Measurements from ENCODE around the gene KIF6.
A peak's percentile ranks its signal among the peaks of the same experiment; 100 is the strongest.

Gene KIF6

GRCh38 chr6:39420300-39421265 is 304.6 kb downstream of the KIF6 start:
- no peaks in the 10 kb centered on the region for H3K9me3 ChIP-seq (replicated peaks in 1 of 11)
- H3K9ac ChIP-seq = no peak overlapping the region
- no peak overlapping the region for H3K4me3 ChIP-seq
- H4K20me1 ChIP-seq = no peaks in the 10 kb centered on the region
- no peak overlapping the region for H3K27ac ChIP-seq
- no peak for TF ChIP-seq Cebpa-rat (IDR thresholded peaks at IDR 0.05)
- peaks cover 0 to 23% (median 16%) of the 10 kb centered on the region in 10 experiments; a peak in 16 of 20 replicates for H3K4me1 ChIP-seq
- H3K36me3 ChIP-seq = no peaks in the 10 kb centered on the region
- no peak overlapping the region for H3K4me2 ChIP-seq
- H3K27me3 ChIP-seq = no peaks in the 10 kb centered on the region

- Histone ChIP-seq H4K20me1 (no peaks in the 10 kb centered on the region), H3K27me3 (no peaks in the 10 kb centered on the region), H3K9ac (no peak overlapping the region; a peak in 1 of 22 replicates), H3K4me1 (peaks cover 0 to 23% (median 16%) of the 10 kb centered on the region in 10 experiments; a peak in 16 of 20 replicates), H3K4me2 (no peak overlapping the region), H3K4me3 (no peak overlapping the region), H3K9me3 (replicated peaks in 1 of 11) (no peaks in the 10 kb centered on the region), H3K27ac (no peak overlapping the region), H3K36me3 (no peaks in the 10 kb centered on the region)
- no peak for TF ChIP-seq Cebpa-rat (IDR thresholded peaks at IDR 0.05)
Measured at GRCh38 chr6:39419607-39420006, 305.6 kb downstream of the KIF6 start.

GRCh38 chr6:39417440-39417839 is 307.8 kb downstream of the KIF6 start:
- Histone ChIP-seq H3K27ac (peak overlapping the region in 6 of 11 experiments; percentile 20 to 71 (median 63); a peak in 11 of 22 replicates), H3K4me3 (no peak overlapping the region), H3K4me2 (peak overlapping the region in 8 of 11 experiments; percentile 45 to 68 (median 60); a peak in 16 of 22 replicates), H3K9ac (peak overlapping the region in 3 of 11 experiments; percentile 13 to 59 (median 41); a peak in 3 of 22 replicates), H4K20me1 (no peaks in the 10 kb centered on the region), H3K4me1 (peaks cover 0 to 23% (median 16%) of the 10 kb centered on the region in 10 experiments; a peak in 16 of 20 replicates), H3K9me3 (replicated peaks in 1 of 11) (no peaks in the 10 kb centered on the region), H3K36me3 (no peaks in the 10 kb centered on the region), H3K27me3 (no peaks in the 10 kb centered on the region)
- TF ChIP-seq Cebpa-rat (IDR thresholded peaks at IDR 0.05) = peak in 2 of 11 experiments; percentile 28 to 51; a peak in 1 of 22 replicates

- H4K20me1 ChIP-seq = no peaks in the 10 kb centered on the region
- TF ChIP-seq Cebpa-rat (IDR thresholded peaks at IDR 0.05) = no peak
- H3K36me3 ChIP-seq = no peaks in the 10 kb centered on the region
- H3K27me3 ChIP-seq = no peaks in the 10 kb centered on the region
- no peak overlapping the region for H3K4me3 ChIP-seq
- peak overlapping the region in 8 of 11 experiments; percentile 45 to 68 (median 60); a peak in 15 of 22 replicates for H3K4me2 ChIP-seq
- H3K27ac ChIP-seq = peak overlapping the region in 6 of 11 experiments; percentile 20 to 71 (median 63); a peak in 10 of 22 replicates
- H3K9ac ChIP-seq = peak overlapping the region in 3 of 11 experiments; percentile 13 to 41 (median 21); a peak in 2 of 22 replicates
- H3K9me3 ChIP-seq (replicated peaks in 1 of 11) = no peaks in the 10 kb centered on the region
- peaks cover 0 to 23% (median 16%) of the 10 kb centered on the region in 10 experiments; a peak in 16 of 20 replicates for H3K4me1 ChIP-seq
Measured at GRCh38 chr6:39416728-39417127, 308.5 kb downstream of the KIF6 start.

GRCh38 chr6:39416026-39416425 is 309.2 kb downstream of the KIF6 start:
- Histone ChIP-seq H3K4me2 (no peak overlapping the region), H3K4me3 (no peak overlapping the region), H3K9me3 (replicated peaks in 1 of 11) (no peaks in the 10 kb centered on the region), H4K20me1 (no peaks in the 10 kb centered on the region), H3K27ac (peak overlapping the region in 2 of 11 experiments; percentile 25 to 59; a peak in 3 of 22 replicates), H3K4me1 (peaks cover 0 to 25% (median 18%) of the 10 kb centered on the region in 10 experiments; a peak in 16 of 20 replicates), H3K9ac (no peak overlapping the region), H3K27me3 (no peaks in the 10 kb centered on the region), H3K36me3 (no peaks in the 10 kb centered on the region)
- TF ChIP-seq Cebpa-rat (IDR thresholded peaks at IDR 0.05) = no peak

GRCh38 chr6:39415482-39415881 is 309.7 kb downstream of the KIF6 start:
- H3K4me3 ChIP-seq = no peak overlapping the region
- H3K9ac ChIP-seq = no peak overlapping the region
- no peaks in the 10 kb centered on the region for H3K9me3 ChIP-seq (replicated peaks in 1 of 11)
- H4K20me1 ChIP-seq = no peaks in the 10 kb centered on the region
- peak overlapping the region in 1 of 11 experiments; percentile 25; a peak in 1 of 22 replicates for H3K27ac ChIP-seq
- no peaks in the 10 kb centered on the region for H3K36me3 ChIP-seq
- H3K4me1 ChIP-seq = peaks cover 0 to 30% (median 23%) of the 10 kb centered on the region in 10 experiments; a peak in 16 of 20 replicates
- no peak for TF ChIP-seq Cebpa-rat (IDR thresholded peaks at IDR 0.05)
- H3K4me2 ChIP-seq = no peak overlapping the region
- no peaks in the 10 kb centered on the region for H3K27me3 ChIP-seq

- H3K4me3 ChIP-seq = no peak overlapping the region
- no peaks in the 10 kb centered on the region for H4K20me1 ChIP-seq
- H3K36me3 ChIP-seq = no peaks in the 10 kb centered on the region
- TF ChIP-seq Cebpa-rat (IDR thresholded peaks at IDR 0.05) = no peak
- no peak overlapping the region; a peak in 2 of 22 replicates for H3K4me2 ChIP-seq
- peaks cover 7 to 38% (median 25%) of the 10 kb centered on the region in 10 experiments; a peak in 17 of 20 replicates for H3K4me1 ChIP-seq
- H3K27ac ChIP-seq = no peak overlapping the region
- H3K9me3 ChIP-seq (replicated peaks in 1 of 11) = no peaks in the 10 kb centered on the region
- no peak overlapping the region for H3K9ac ChIP-seq
- no peaks in the 10 kb centered on the region for H3K27me3 ChIP-seq
Measured at GRCh38 chr6:39411465-39411864, 313.7 kb downstream of the KIF6 start.

GRCh38 chr6:39411001-39411400 is 314.2 kb downstream of the KIF6 start:
- Histone ChIP-seq H3K27me3 (no peaks in the 10 kb centered on the region), H3K4me3 (no peak overlapping the region), H3K9ac (no peak overlapping the region), H3K27ac (no peak overlapping the region), H3K4me2 (peak overlapping the region in 6 of 11 experiments; percentile 8 to 79 (median 30); a peak in 8 of 22 replicates), H3K36me3 (no peaks in the 10 kb centered on the region), H4K20me1 (no peaks in the 10 kb centered on the region), H3K4me1 (peaks cover 7 to 38% (median 25%) of the 10 kb centered on the region in 10 experiments; a peak in 17 of 20 replicates), H3K9me3 (replicated peaks in 1 of 11) (no peaks in the 10 kb centered on the region)
- no peak for TF ChIP-seq Cebpa-rat (IDR thresholded peaks at IDR 0.05)

GRCh38 chr6:39409889-39410288 is 315.3 kb downstream of the KIF6 start:
- H3K27ac ChIP-seq = peak overlapping the region in 5 of 11 experiments; percentile 11 to 53 (median 35); a peak in 8 of 22 replicates
- no peaks in the 10 kb centered on the region for H3K9me3 ChIP-seq (replicated peaks in 1 of 11)
- peak overlapping the region in 2 of 11 experiments; percentile 3 to 17; a peak in 1 of 22 replicates for H3K9ac ChIP-seq
- H4K20me1 ChIP-seq = no peaks in the 10 kb centered on the region
- H3K27me3 ChIP-seq = no peaks in the 10 kb centered on the region
- H3K4me1 ChIP-seq = peaks cover 7 to 38% (median 25%) of the 10 kb centered on the region in 10 experiments; a peak in 17 of 20 replicates
- no peak for TF ChIP-seq Cebpa-rat (IDR thresholded peaks at IDR 0.05)
- H3K4me3 ChIP-seq = peak overlapping the region in 1 of 10 experiments; percentile 14; a peak in 2 of 20 replicates
- H3K36me3 ChIP-seq = no peaks in the 10 kb centered on the region
- H3K4me2 ChIP-seq = peak overlapping the region in 10 of 11 experiments; percentile 10 to 79 (median 64); a peak in 17 of 22 replicates

All from BLaER1 treated with 17β-estradiol and CSF1 and Interleukin-3, amounts not matched to agents 10 nM and 100 nM (cell line).